SU-DHL-6 (cell line): ENCODE results near the gene SEBOX.

Experiments
- EZH2phosphoT487 ChIP-seq: fragments of 200-600 bp; sonication (generic), shearing (Covaris generic); conservative IDR thresholded peaks from 2 replicates; pipeline ENCODE4 v1.6.1; 2018; ENCODE audit warnings: mild to moderate bottlenecking, antibody characterized with exemption, low read length, moderate library complexity, mixed read lengths
- TF ChIP-seq, protein P1 (sequence below): fragments of 200-600 bp; sonication (generic); IDR thresholded peaks from one replicate; pipeline ENCODE4 v1.5.1; 2017; ENCODE audit warnings: antibody characterized with exemption, mild to moderate bottlenecking, low read length, moderate library complexity; ENCODE audit not compliant: insufficient read depth, poor library complexity, severe bottlenecking

DNA sequence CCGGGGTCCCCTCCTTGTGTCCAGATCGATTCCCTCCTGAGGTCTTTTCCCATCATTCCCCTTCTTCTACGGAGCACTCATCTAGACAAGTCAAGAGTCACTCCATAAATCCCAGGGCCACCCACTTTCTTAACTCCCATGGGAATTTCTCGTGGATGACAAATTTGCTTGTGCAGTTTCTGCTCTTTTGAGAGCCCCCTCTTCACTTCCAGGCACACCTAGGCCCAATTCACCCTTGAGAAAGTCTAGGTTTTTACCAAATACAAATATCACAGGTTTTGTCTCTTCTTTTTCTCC, 7.2 kb downstream of the SEBOX start:
- TF ChIP-seq, protein P1, sequence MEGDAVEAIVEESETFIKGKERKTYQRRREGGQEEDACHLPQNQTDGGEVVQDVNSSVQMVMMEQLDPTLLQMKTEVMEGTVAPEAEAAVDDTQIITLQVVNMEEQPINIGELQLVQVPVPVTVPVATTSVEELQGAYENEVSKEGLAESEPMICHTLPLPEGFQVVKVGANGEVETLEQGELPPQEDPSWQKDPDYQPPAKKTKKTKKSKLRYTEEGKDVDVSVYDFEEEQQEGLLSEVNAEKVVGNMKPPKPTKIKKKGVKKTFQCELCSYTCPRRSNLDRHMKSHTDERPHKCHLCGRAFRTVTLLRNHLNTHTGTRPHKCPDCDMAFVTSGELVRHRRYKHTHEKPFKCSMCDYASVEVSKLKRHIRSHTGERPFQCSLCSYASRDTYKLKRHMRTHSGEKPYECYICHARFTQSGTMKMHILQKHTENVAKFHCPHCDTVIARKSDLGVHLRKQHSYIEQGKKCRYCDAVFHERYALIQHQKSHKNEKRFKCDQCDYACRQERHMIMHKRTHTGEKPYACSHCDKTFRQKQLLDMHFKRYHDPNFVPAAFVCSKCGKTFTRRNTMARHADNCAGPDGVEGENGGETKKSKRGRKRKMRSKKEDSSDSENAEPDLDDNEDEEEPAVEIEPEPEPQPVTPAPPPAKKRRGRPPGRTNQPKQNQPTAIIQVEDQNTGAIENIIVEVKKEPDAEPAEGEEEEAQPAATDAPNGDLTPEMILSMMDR = no peak
- no peak for TF ChIP-seq EZH2phosphoT487
